OCI-LY1 (cell line): ENCODE measurements around the gene MOSMO.

Source experiments
- H2AFZ ChIP-seq: fragments of 200-600 bp; sonication (generic), shearing (Covaris generic); 2 replicates; pipeline ENCODE4 v1.6.0; 2014; ENCODE audit warnings: antibody characterized with exemption, mild to moderate bottlenecking, low read length
- H3F3A ChIP-seq: fragments of 200-600 bp; sonication (generic), shearing (Covaris generic); 2 replicates; pipeline ENCODE4 v1.6.0; 2014; ENCODE audit warnings: mild to moderate bottlenecking, antibody characterized with exemption, low read length, moderate library complexity; ENCODE audit not compliant: insufficient read depth
- H3K27ac ChIP-seq: fragments of 200-600 bp; sonication (generic); 2 replicates; pipeline ENCODE4 v1.5.1; 2014; ENCODE audit warnings: low read length, mixed run types, mild to moderate bottlenecking, low read depth; ENCODE audit not compliant: poor library complexity, severe bottlenecking
- H3K27me3 ChIP-seq: fragments of 200-600 bp; sonication (generic); 2 replicates; pipeline ENCODE4 v1.6.0; 2014; ENCODE audit warnings: antibody characterized with exemption, mild to moderate bottlenecking, low read length, moderate library complexity; ENCODE audit not compliant: insufficient read depth
- H3K36me3 ChIP-seq: fragments of 200-600 bp; sonication (generic); 2 replicates; pipeline ENCODE4 v1.6.1; 2014; ENCODE audit warnings: mild to moderate bottlenecking, antibody characterized with exemption, low read length, moderate library complexity, mixed read lengths; ENCODE audit not compliant: insufficient read depth
- H3K4me1 ChIP-seq: fragments of 200-600 bp; sonication (generic); 2 replicates; pipeline ENCODE4 v1.5.1; 2014; ENCODE audit warnings: mild to moderate bottlenecking, low read length, moderate library complexity; ENCODE audit not compliant: insufficient read depth, severe bottlenecking
- H3K4me2 ChIP-seq: fragments of 200-600 bp; sonication (generic), shearing (Covaris generic); 2 replicates; pipeline ENCODE4 v1.6.1; 2014; ENCODE audit warnings: low read length
- H3K4me3 ChIP-seq: fragments of 200-600 bp; sonication (generic); 2 replicates; pipeline ENCODE4 v1.5.1; 2014; ENCODE audit warnings: low read length, low read depth, mild to moderate bottlenecking, mixed read lengths; ENCODE audit not compliant: poor library complexity, severe bottlenecking
- H3K79me2 ChIP-seq: fragments of 200-600 bp; shearing (Covaris generic); 2 replicates; pipeline ENCODE4 v1.6.1; 2016; ENCODE audit warnings: mixed run types, low read length, mixed read lengths; ENCODE audit not compliant: insufficient read depth
- H3K9ac ChIP-seq: fragments of 200-600 bp; sonication (generic), shearing (Covaris generic); 2 replicates; pipeline ENCODE4 v1.6.1; 2014; ENCODE audit warnings: mild to moderate bottlenecking, low read length, mixed read lengths
- H3K9me2 ChIP-seq: fragments of 200-600 bp; sonication (generic), shearing (Covaris generic); 2 replicates; pipeline ENCODE4 v1.6.1; 2014; ENCODE audit warnings: low read depth, mild to moderate bottlenecking, low read length, mixed read lengths
- H3K9me3 ChIP-seq: fragments of 200-600 bp; shearing (Covaris generic); 2 replicates; pipeline ENCODE4 v1.6.1; 2014; ENCODE audit warnings: low read length, mixed read lengths
- H4K20me1 ChIP-seq: fragments of 200-600 bp; sonication (generic), shearing (Covaris generic); 2 replicates; pipeline ENCODE4 v1.6.0; 2016; ENCODE audit warnings: mild to moderate bottlenecking, low read length; ENCODE audit not compliant: insufficient read depth
- EZH2 ChIP-seq: fragments of 200-600 bp; sonication (generic), shearing (Covaris generic); IDR thresholded peaks from 2 replicates; pipeline ENCODE4 v1.8.0; 2017; ENCODE audit warnings: borderline replicate concordance, mixed run types, mild to moderate bottlenecking, antibody characterized with exemption, low read length, moderate library complexity, mixed read lengths
- TF ChIP-seq, protein P1 (sequence below): fragments of 200-600 bp; sonication (generic), shearing (Covaris generic); IDR thresholded peaks from 2 replicates; pipeline ENCODE4 v1.5.1; 2017; ENCODE audit warnings: mild to moderate bottlenecking, antibody characterized with exemption, low read length, moderate library complexity, mixed read lengths

Gene MOSMO

DNA sequence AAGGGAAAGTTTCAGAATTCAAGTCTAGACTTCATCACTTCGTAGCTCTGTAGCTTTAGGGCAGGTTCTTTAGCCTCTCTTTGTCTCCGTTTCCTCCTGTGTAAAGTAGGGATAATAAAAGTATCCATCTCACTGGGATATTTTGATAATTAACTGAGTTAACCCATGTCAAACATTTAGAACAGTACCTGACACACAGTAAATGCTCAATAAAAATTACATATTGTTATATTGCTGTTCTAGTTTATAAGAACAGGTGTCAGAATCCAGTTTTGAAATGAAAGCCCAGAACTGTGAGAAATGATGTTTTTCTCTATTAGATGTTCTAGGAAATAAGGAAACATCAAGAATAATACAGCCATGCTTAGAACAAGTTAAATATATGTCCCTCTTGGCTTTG lies 4.3 kb downstream of the MOSMO start:
- no peak overlapping the region for H3K4me3 ChIP-seq
- H3K27me3 ChIP-seq: no peaks in the 10 kb centered on the region
- no peak overlapping the region for H3K27ac ChIP-seq
- TF ChIP-seq, protein P1, sequence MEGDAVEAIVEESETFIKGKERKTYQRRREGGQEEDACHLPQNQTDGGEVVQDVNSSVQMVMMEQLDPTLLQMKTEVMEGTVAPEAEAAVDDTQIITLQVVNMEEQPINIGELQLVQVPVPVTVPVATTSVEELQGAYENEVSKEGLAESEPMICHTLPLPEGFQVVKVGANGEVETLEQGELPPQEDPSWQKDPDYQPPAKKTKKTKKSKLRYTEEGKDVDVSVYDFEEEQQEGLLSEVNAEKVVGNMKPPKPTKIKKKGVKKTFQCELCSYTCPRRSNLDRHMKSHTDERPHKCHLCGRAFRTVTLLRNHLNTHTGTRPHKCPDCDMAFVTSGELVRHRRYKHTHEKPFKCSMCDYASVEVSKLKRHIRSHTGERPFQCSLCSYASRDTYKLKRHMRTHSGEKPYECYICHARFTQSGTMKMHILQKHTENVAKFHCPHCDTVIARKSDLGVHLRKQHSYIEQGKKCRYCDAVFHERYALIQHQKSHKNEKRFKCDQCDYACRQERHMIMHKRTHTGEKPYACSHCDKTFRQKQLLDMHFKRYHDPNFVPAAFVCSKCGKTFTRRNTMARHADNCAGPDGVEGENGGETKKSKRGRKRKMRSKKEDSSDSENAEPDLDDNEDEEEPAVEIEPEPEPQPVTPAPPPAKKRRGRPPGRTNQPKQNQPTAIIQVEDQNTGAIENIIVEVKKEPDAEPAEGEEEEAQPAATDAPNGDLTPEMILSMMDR: no peak
- TF ChIP-seq EZH2: no peak
- H3K9me3 ChIP-seq: no peaks in the 10 kb centered on the region
- H3K79me2 ChIP-seq: peaks cover 30% of the 10 kb centered on the region
- H3K9me2 ChIP-seq: no peaks in the 10 kb centered on the region
- no peaks in the 10 kb centered on the region for H4K20me1 ChIP-seq
- H2AFZ ChIP-seq: no peak overlapping the region
- H3K4me1 ChIP-seq: peaks cover 32% of the 10 kb centered on the region
- H3K9ac ChIP-seq: no peak overlapping the region
- H3K36me3 ChIP-seq: no peaks in the 10 kb centered on the region
- 0 out of 2 replicates have a peak, but pooled peaks cover 4% of the 10 kb centered on the region for H3F3A ChIP-seq
- H3K4me2 ChIP-seq: no peak overlapping the region

DNA sequence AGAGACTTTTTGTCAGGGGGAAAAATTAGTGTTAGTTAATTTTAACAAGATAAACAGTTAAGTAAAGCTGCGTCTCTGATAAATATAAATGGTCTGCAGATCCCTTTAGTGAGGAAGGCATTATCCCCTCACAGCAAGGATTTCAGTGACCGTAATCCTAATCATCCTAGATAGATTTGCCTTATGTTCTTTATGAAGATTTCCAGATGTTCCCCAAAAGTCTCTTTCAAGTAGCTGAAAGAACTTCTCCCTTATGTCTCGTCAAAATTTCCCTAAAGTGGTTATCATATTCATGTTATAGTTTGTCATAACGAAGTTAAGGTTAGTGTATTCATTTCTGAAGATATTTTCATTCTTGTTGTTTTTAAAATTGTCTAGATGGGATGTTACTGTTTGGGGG lies 5.6 kb downstream of the MOSMO start:
- Histone ChIP-seq H3K27ac (no peak overlapping the region), H3K4me3 (no peak overlapping the region), H3K4me2 (no peak overlapping the region), H3K9ac (no peak overlapping the region), H3K36me3 (no peaks in the 10 kb centered on the region), H3F3A (0 out of 2 replicates have a peak, but pooled peaks cover 4% of the 10 kb centered on the region), H2AFZ (no peak overlapping the region), H4K20me1 (no peaks in the 10 kb centered on the region), H3K79me2 (peaks cover 40% of the 10 kb centered on the region), H3K9me3 (no peaks in the 10 kb centered on the region), H3K4me1 (peaks cover 29% of the 10 kb centered on the region), H3K27me3 (no peaks in the 10 kb centered on the region), H3K9me2 (no peaks in the 10 kb centered on the region)
- no peak for TF ChIP-seq EZH2
- TF ChIP-seq, protein P1: no peak

DNA sequence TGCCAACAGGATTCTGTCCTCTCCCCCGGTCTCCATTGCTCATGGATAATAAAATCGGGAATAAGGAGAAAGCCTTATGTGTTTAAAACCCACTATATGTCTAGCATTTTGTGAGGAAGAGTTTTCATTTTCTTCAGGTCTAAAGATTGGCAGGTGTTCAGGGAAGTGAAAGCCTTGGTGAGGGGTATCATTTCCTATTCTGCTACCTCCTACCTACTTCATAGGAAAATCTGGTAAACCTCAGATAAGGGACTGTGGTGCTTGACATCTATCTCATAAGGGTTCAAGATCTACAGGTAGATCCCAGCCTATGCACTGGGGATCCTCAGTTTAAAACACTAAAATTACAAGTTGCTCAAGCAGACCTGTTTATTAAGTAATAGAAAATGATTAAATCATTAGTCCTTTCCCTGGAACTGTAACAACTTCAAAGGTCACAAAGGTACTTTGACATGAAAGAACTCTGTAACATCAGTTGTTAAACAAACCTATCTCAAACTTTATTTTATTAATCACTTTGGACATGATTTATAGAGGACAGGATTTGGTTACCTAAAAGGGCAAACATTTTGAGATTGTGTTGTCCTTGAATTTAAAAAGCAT lies 6.5 kb downstream of the MOSMO start:
- no peak overlapping the region for H3K27ac ChIP-seq
- peak overlapping the region; percentile 26; the same call in 1 of the 2 replicates for H3K4me2 ChIP-seq
- 0 out of 2 replicates have a peak, but pooled peaks cover 4% of the 10 kb centered on the region for H3F3A ChIP-seq
- H3K36me3 ChIP-seq: no peaks in the 10 kb centered on the region
- H4K20me1 ChIP-seq: no peaks in the 10 kb centered on the region
- peaks cover 37% of the 10 kb centered on the region for H3K79me2 ChIP-seq
- no peaks in the 10 kb centered on the region for H3K9me3 ChIP-seq
- H2AFZ ChIP-seq: no peak overlapping the region
- H3K4me1 ChIP-seq: peaks cover 20% of the 10 kb centered on the region
- no peaks in the 10 kb centered on the region for H3K9me2 ChIP-seq
- no peaks in the 10 kb centered on the region for H3K27me3 ChIP-seq
- TF ChIP-seq, protein P1: no peak
- TF ChIP-seq EZH2: no peak
- no peak overlapping the region for H3K9ac ChIP-seq
- no peak overlapping the region for H3K4me3 ChIP-seq
